ENCODE data around the gene TRIM62.
A peak's percentile ranks its signal among the peaks of the same experiment; 100 is the strongest.

TRIM62 gene

DNA sequence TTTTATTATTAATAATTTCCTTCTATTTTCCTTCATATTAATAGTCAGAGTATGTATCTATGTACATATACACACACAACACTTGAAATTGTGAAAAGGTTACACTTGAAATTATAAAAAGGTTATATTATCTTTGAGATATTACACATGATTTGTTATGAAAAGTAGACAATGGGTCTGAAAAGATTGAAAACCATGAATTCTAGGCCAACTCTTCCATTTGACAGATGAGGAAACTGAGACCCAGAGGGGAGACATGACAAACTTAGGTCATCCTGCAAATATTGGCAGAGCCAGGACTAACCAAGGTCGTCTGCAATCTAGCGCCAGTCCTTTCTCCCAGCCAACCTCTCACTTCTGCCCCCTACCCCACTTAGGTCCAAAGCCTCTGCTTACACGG, 33.2 kb downstream of the TRIM62 start:
- H3K4me3 ChIP-seq (ENCODE audit: low read depth, low read length) = no peak overlapping the region
- TF ChIP-seq, protein P1, sequence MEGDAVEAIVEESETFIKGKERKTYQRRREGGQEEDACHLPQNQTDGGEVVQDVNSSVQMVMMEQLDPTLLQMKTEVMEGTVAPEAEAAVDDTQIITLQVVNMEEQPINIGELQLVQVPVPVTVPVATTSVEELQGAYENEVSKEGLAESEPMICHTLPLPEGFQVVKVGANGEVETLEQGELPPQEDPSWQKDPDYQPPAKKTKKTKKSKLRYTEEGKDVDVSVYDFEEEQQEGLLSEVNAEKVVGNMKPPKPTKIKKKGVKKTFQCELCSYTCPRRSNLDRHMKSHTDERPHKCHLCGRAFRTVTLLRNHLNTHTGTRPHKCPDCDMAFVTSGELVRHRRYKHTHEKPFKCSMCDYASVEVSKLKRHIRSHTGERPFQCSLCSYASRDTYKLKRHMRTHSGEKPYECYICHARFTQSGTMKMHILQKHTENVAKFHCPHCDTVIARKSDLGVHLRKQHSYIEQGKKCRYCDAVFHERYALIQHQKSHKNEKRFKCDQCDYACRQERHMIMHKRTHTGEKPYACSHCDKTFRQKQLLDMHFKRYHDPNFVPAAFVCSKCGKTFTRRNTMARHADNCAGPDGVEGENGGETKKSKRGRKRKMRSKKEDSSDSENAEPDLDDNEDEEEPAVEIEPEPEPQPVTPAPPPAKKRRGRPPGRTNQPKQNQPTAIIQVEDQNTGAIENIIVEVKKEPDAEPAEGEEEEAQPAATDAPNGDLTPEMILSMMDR (IDR thresholded peaks at IDR 0.05; ENCODE audit: low read depth, low read length, missing control alignments) = no peak
- no peak for DNase-seq (ENCODE audit: low read depth)
- in situ Hi-C loops (cut with HindIII; ENCODE audit: low sequenced_read_pairs) = no loop called here

DNA sequence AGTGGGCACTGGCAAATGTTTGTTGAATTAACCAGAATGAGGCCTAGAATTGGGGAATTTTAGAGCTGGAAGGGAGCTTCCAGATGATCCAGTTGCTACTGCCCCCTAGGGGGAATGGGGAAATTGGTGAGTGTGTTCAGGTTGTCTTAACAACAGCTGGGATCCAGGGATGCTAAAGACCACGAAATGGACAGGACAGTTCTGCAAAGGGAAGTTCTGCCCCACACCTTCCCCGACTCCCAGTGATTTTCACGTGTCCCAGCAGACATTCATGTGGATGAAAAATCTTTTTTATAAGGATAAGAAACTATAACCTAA, 33.9 kb downstream of the TRIM62 start:
- in situ Hi-C loops (cut with HindIII; ENCODE audit: low sequenced_read_pairs) = no loop called here
- no peak for DNase-seq (ENCODE audit: low read depth)
- no peak overlapping the region for H3K4me3 ChIP-seq (ENCODE audit: low read depth, low read length)
- TF ChIP-seq, protein P1 (IDR thresholded peaks at IDR 0.05; ENCODE audit: low read depth, low read length, missing control alignments) = peak; percentile 49

DNA sequence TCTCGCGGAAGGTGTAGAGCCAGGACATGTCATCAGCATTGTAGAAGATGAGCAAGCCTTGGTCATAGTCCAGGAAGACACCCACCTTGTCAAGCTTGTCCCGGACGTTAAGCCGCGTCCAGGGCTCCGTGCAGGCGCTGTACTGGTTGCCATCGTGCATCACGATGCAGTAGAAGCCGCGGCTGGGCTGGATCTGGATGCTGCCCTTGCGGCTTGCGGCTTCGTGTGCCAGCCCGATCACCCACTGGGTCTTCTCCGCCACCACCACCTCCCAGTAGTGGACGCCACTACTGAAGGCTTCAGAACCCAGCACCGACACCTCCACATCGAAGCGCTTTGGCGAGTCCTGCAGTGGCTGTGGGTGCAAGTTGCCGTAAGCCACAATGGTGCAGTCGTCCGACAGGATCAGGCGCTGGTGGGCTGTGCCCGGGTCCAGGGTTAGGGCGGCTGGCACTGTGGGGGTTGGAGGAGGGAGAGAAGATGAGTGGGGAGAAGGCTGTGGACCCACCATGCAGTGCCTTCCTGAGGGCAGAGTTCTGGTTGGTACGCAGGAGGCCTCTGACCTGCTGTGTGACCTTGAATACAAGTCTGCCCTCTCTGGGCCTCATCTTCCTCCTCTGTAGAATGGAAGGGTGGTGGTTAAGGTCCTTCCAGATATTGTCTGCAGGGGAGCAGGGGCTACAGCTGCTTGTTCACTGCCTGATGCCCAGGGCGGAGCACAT, 34.4 kb downstream of the TRIM62 start:
- no peak for DNase-seq (ENCODE audit: low read depth)
- H3K4me3 ChIP-seq (ENCODE audit: low read depth, low read length) = no peak overlapping the region
- in situ Hi-C loops (cut with HindIII; ENCODE audit: low sequenced_read_pairs) = no loop called here
- TF ChIP-seq, protein P1 (IDR thresholded peaks at IDR 0.05; ENCODE audit: low read depth, low read length, missing control alignments) = no peak

DNA sequence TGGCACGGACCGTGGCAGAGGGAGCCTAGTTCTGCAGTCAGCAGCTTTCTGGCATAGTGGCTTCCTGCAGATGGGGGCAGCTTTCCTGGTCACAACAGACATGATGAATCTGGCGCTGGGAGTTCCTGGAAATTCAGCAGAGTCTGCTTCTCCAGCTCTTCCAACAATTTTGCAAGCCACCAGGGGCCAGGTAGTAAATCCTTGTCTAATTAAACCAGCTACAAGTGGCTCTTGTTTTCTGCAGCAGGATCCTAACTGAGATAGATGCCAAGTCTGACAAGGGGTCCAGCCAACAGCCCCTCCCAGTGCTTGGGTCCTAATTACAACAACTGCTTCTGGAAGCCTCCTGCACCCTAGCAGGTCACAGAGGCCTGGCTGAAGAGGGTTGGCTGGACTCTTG, 35.8 kb downstream of the TRIM62 start:
- H3K4me3 ChIP-seq (ENCODE audit: low read depth, low read length) = no peak overlapping the region
- no peak for DNase-seq (ENCODE audit: low read depth)
- in situ Hi-C loops (cut with HindIII; ENCODE audit: low sequenced_read_pairs) = no loop called here
- TF ChIP-seq, protein P1 (IDR thresholded peaks at IDR 0.05; ENCODE audit: low read depth, low read length, missing control alignments) = no peak

DNA sequence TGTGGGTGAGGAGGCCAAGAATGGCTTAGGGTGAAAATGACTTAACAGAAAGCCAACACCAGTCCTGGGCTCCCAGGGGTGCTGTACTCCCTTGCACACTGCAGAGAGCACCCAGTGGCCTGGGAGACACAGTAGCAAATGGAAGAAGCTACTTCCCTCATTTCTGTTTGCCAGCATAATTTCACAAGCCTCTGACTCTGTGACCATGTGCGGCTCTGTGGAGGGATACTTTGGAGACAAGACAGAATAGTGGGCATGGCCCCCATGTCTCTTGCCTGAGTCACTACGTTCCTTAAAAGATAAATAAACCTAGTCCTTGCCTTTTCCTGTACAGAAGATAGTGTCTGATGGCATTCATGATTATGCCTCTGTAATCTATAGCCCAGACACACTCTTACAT, 38.1 kb downstream of the TRIM62 start:
- in situ Hi-C loops (cut with HindIII; ENCODE audit: low sequenced_read_pairs) = loop anchor here (5.0 kb wide), 1 partner anchor 34 kb away; no protein-coding TSS in a partner anchor
- no peak overlapping the region for H3K4me3 ChIP-seq (ENCODE audit: low read depth, low read length)
- no peak for DNase-seq (ENCODE audit: low read depth)
- TF ChIP-seq, protein P1 (IDR thresholded peaks at IDR 0.05; ENCODE audit: low read depth, low read length, missing control alignments) = no peak

DNA sequence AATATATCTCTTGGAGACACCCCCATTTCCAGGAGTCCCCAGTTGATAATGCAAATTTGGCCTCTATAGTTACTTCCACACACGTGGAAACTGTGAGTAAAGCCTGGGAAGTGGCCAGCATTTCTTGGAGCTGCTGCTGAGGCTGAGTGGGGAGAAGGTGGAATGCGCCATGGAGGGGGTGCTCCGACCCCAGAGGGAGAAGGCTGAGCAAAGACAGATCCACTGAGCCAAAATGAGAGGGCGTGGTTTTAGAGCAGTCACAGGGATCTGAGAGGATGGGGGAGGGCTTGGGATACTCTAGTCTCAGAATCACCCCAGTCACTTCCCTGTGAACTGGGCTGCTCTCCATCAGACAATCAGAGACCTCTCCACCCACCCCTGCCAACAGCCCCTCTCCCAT, 38.7 kb downstream of the TRIM62 start:
- DNase-seq (ENCODE audit: low read depth) = no peak
- TF ChIP-seq, protein P1 (IDR thresholded peaks at IDR 0.05; ENCODE audit: low read depth, low read length, missing control alignments) = no peak
- no peak overlapping the region for H3K4me3 ChIP-seq (ENCODE audit: low read depth, low read length)
- in situ Hi-C loops (cut with HindIII; ENCODE audit: low sequenced_read_pairs) = loop anchor here (5.0 kb wide), 1 partner anchor 34 kb away; no protein-coding TSS in a partner anchor

Measured in astrocyte of the cerebellum (primary cell).